ENCODE results near the gene TMEM150C.
"Not testable (repeated sequence)": the region's sequence is repeated elsewhere in the genome, so short reads cannot be mapped to it uniquely, and the experiment has no call there.

Gene TMEM150C

GRCh38 chr4:82567444-82567843 lies 5.7 kb upstream of the TMEM150C start:
- DNase-seq: no peak

DNA sequence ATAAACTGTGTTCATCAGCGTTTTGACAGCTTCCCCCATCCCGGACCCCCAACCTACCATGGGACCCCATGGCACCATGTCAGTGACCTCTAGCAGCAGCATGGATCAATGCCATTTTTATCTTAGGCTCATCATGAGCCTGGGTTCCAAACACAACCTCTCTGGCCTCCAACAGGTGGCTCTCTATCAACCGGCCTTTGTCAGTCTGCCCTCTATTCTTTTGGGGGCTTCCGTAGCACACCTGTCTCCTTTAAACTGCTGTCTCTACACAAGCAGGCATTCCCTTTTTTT lies 721 bp upstream of the TMEM150C start:
- no peak for DNase-seq

DNA sequence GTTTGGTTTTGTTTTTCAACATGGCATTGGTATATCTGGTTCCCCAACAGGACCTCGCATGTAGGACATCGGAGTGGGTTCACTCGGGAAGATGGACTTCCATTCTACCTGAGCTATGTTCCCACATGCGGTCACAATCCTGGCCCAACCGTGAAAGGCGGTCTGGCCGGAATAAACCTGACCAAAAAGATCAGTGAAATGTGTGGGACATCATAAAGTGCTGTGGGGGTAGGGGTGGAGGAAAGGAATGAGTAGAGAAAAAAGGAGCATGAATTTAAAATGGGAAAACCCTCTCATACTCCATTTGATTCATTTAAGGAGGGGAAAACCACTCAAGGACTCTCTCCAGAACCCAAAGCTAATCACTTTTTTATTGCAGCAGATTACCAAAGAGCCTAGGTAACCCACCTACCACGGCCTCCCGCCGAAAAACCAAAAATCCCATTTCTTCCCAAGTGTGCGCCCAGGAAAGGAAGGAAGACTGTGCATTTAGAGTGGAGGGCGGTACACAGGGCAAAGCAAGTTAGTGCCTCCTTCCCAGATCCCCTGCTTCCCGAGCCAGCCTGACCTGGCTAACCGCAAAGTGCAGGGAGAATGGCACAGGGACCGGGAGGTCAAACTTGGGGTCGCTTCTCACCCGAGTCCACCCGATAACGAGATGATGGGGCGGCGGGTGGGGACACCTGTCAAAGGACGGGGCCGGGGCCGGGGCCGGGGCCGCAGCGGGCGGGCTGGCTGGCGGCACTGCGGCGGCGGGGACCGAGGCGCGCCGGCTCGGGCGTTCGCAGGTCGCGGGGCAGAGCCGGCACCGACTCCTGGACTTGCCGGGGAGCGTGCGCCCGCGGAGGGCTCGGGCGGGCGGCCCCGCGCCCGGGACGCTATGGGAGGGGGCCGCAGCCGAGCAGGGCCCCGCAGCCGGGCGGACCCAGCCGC lies 669 bp downstream of the TMEM150C start:
- DNase-seq: no peak

DNA sequence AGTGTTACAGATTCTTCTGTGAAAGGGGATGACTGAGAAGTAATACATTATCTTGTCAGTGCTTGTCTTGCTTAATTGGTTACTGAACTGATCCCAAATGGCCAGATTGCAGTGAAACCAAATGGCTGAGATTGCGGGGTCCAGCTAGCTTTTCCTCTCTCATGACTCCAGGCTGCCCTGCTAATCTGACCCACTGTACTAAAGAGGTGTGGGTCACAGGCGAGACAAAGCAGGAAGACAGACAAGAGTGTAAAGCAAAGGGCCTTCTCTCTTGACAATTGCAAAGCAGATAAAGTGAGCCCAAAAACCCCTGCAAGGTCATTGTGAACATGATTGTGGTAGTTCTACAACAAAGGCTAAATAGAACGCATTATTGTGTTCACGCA lies 2.1 kb downstream of the TMEM150C start:
- DNase-seq: no peak

- not testable (repeated sequence) for DNase-seq
Measured at GRCh38 chr4:82559090-82559734, 2.6 kb downstream of the TMEM150C start.

- no peak for DNase-seq
Measured at GRCh38 chr4:82555276-82555675, 6.5 kb downstream of the TMEM150C start.

- no peak for DNase-seq
Measured at GRCh38 chr4:82553020-82553419, 8.8 kb downstream of the TMEM150C start.

- no peak for DNase-seq
Measured at GRCh38 chr4:82551734-82552133, 10.1 kb downstream of the TMEM150C start.

DNA sequence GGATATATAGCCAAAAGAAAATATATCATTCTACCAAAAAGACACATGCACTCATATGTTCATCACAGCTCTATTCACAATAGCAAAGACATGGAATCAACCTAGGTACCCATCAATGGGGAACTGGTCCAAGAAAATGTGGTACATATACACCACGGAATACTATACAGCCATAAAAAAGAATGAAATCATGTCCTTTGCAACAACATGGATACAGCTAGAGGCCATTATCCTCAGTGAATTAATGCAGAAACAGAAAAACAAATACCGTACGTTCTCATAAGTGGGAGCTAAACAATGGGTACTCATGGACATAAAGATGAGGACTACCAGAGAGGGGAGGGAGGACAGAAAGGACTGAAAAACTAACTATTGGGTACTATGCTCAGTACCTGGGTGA lies 13.9 kb downstream of the TMEM150C start:
- not testable (repeated sequence) for DNase-seq

GRCh38 chr4:82543131-82543530 lies 18.7 kb downstream of the TMEM150C start:
- no peak for DNase-seq

GRCh38 chr4:82542642-82543041 lies 19.1 kb downstream of the TMEM150C start:
- DNase-seq: no peak

DNA sequence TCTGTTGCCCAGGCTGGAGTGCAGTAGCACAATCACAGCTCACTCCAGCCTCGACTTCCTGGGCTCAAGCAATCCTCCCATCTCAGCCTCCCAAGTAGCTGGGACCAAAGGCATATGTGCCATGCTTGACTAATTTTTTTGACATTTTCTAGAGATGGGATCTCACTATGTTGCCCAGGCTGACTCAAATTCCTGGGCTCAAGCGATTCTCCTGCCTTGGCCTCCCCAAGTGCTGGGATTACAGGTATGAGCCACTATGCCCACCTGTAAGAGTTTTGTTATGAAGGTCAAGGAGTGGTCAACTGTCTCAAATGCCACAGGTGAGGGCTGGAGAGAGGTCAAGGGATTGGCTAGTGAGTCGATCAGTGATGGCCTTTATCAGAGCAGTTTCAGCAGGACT lies 32.5 kb downstream of the TMEM150C start:
- DNase-seq: no peak

- no peak for DNase-seq
Measured at GRCh38 chr4:82528868-82529267, 32.9 kb downstream of the TMEM150C start.

- no peak for DNase-seq
Measured at GRCh38 chr4:82528074-82528473, 33.7 kb downstream of the TMEM150C start.

DNA sequence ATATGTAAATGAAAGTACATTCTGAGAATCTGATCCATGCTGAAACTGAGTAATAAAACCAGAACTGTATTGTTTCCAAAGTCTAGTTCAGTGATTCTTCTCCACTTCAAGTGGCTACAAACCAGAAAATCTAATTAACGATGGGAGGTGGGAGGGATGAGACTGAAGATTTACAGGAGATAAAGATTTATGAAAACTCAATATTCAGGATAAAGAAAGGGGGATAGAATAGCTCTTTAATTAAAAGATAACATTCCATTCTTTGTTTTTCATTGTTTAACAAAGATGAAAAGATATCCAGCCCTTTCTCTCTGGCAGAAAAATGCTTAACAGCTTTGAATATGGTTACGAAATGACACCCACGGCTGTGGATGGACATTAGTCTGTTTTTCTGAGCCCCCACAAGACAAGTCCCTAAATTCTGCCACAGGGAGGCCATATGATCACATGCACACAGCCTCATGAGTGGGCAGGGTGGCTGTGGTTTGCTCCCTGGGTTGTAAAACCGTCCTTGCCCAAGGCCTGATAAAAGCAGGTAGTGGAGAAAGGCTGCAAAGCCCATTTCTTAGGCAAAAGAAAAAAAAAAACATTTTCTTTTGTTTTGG lies 36.4 kb downstream of the TMEM150C start:
- DNase-seq: no peak

- DNase-seq: no peak
Measured at GRCh38 chr4:82524570-82525152, 37.1 kb downstream of the TMEM150C start.

DNA sequence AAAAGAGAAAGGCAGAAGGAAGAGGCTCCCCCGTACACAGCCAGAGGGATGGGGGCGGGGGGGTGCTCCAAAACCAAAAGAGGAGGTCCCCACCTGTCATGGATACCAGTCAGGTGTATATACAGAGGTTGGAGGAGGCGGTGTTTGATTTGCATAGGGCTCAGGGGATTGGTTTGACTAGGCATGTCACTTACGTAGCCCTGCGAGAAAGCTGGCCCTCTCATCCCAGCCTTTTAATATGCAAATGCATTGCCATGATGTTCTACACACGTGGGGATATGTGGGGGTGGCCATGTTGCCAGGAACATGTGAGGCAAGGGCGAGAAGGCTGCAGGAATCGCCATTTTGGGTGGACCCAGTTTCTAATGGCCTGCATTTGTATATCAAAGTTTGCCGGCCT lies 38.6 kb downstream of the TMEM150C start:
- DNase-seq: no peak

- no peak for DNase-seq
Measured at GRCh38 chr4:82522472-82522871, 39.3 kb downstream of the TMEM150C start.

DNA sequence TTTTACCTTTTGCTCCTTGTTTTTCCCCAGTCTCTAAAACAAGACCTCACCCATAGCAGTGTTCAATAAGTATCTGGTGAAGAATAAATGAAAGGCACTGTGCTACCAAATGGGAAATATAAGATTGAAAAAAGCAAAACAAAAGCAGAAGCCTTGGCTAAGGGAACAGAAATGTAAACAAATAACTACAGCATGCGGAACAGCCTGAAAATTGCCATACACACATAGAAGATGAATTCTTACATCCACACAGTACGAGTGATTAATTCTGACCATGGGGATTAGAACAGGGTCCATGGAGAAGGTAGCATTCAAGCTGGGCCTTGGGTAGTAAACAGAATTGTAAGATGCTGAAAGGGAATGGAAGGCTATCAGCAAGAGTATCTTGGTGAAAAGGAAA lies 40.5 kb downstream of the TMEM150C start:
- no peak for DNase-seq

GRCh38 chr4:82519776-82520175 lies 42.0 kb downstream of the TMEM150C start:
- no peak for DNase-seq

GRCh38 chr4:82519072-82519471 lies 42.7 kb downstream of the TMEM150C start:
- no peak for DNase-seq

- no peak for DNase-seq
Measured at GRCh38 chr4:82517043-82517442, 44.7 kb downstream of the TMEM150C start.

GRCh38 chr4:82515705-82516104 lies 46.1 kb downstream of the TMEM150C start:
- DNase-seq: no peak

DNA sequence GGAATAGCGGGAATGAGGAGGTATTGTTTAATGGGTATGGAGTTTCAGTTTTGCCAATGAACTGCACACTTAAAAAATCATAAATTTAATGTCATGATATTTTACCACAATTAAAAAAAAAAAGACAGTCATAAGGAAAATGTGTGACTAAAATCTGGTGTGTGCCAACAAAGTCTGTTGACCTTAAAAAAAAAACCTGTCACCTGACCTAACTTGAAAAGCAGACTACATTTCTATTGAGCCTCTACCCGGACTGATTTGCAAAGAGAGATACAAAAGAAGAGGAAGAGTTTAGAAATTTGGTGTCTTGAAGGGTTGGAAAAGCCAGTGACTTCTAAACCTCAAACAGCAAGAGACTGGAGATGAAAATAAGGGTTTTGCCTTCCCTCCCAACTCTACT lies 48.4 kb downstream of the TMEM150C start:
- DNase-seq: no peak

Data from stimulated activated CD8-positive, alpha-beta memory T cell treated with anti-CD3 and anti-CD28 coated beads, Interleukin-4, amount 100 ng/mL, for 48 hours (primary cell).